ENCODE data around the gene CHCHD4. TPM values are rescaled to one million over a fixed set of nuclear protein-coding genes. Genes with fewer than 3 reads are reported as not detected.
"Not testable (repeated sequence)": the region's sequence is repeated elsewhere in the genome, so short reads cannot be mapped to it uniquely, and the experiment has no call there.

CHCHD4 gene
- total RNA-seq, 1 donor from 2014 or later, result 14.2 TPM

GRCh38 chr3:14135581-14135980 lies 10.9 kb upstream of the CHCHD4 start:
- DNase-seq (ENCODE audit: low spot score), result no peak

DNA sequence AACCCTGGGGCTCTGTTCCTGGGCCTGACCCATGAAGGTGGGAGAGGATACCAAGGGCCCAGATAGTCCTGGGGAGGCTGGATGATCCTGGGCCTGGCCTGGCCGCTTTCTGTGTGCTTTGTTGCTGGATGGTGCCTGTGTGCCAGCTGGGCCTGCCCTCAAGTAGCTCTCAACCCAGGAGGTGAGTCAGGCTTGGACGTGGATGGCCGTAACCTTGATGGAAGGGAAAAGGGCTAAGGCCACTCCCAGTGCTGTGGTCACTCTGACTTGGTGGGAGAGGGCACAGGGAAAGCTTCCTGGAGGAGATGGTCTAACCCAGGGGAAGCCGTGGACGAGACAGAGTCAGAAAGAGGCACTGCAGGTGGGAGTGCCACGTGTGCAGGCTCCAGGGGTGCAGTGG lies 9.6 kb upstream of the CHCHD4 start:
- no peak for DNase-seq (ENCODE audit: low spot score)

GRCh38 chr3:14133876-14134275 lies 9.2 kb upstream of the CHCHD4 start:
- no peak for DNase-seq (ENCODE audit: low spot score)

DNA sequence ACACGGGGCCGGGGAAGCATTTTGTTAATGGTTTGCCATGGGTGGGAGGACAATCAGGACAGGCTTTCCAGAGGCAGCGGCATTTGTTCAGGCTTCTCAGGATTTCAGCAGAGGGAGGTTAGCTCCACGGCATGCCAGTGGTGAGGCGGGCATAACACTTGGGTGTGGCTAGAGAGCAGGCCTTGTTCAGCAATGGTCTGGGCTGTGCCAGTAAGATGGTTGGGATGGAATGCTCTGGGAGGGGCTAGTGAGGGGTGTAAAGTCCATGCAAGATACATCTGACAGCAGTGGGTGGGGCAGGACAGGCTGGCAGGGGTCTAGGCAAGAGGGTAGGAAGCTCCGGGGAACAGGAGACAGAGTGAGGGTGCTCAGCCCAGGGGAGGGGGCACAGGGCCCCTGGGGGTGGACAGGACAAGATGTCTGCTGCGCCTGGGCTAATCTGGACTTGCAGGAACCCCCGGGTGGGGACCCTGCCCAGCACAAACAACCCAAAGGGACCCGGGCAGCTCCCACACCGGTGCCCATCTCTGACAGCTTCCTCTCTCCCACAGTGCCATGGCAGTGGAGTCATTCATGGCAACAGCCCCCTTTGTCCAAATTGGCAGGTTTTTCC lies 8.6 kb upstream of the CHCHD4 start:
- DNase-seq (ENCODE audit: low spot score), result no peak

- DNase-seq (ENCODE audit: low spot score), result no peak
These were observed 8.0 kb upstream of the CHCHD4 start for GRCh38 chr3:14132689-14133088.

DNA sequence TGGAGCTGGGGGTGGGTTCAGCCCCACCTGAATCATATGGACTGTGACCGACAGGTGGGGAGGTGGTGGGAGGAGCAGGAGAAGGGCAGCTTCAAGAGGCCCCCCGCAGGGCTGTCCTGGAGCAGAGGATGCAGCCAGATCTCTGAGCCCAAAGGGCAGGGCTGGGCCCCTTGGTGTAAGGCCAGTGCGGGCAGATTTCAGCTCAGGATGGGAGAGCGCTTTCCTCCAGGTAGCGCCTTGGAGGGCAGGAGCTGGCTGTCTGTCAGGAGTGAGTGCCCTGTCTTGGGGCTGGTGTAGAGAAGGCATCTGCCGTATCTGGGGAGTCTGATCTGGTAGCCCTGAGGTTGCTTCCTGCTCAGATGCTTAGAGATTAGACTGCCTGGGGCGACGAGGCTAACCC lies 7.5 kb upstream of the CHCHD4 start:
- DNase-seq (ENCODE audit: low spot score), result no peak

- DNase-seq (ENCODE audit: low spot score), result no peak
These were observed 6.5 kb upstream of the CHCHD4 start for GRCh38 chr3:14131134-14131533.

DNA sequence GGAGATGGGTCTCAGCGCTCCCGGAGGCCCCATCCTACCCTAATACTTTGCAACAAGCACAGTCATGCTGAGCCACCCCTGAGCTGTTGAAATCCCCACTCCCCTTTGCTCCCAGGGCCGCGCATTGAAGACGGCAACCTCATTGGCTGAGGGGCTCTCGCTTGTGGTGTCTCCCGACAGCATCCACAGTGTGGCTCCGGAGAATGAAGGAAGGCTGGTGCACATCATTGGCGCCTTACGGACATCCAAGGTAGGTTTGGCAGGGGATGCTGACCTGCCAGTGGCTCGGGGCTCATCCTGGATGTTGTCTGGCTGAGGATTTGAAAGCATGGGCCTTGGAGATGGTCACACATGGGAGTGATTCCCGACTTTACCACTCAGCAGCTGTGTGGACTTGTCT lies 6.0 kb upstream of the CHCHD4 start:
- no peak for DNase-seq (ENCODE audit: low spot score)

GRCh38 chr3:14130230-14130629 lies 5.6 kb upstream of the CHCHD4 start:
- DNase-seq (ENCODE audit: low spot score), result no peak

DNA sequence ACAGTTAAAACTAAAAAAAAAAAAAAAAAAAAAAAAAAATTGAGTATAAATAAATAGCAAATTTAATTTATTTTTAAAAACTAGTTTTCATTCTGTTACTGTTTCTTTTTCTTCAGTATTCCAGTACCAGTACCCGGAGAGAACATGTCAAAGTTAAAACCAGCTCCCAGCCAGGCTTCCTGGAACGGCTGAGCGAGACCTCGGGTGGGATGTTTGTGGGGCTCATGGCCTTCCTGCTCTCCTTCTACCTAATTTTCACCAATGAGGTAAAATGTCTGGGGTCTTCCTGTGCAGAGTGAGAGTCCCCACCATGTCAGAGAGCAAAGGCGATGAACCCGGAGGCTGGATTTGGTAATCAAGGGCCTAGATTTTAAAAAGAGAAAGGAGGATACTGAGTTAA lies 4.6 kb upstream of the CHCHD4 start:
- no peak for DNase-seq (ENCODE audit: low spot score)

DNA sequence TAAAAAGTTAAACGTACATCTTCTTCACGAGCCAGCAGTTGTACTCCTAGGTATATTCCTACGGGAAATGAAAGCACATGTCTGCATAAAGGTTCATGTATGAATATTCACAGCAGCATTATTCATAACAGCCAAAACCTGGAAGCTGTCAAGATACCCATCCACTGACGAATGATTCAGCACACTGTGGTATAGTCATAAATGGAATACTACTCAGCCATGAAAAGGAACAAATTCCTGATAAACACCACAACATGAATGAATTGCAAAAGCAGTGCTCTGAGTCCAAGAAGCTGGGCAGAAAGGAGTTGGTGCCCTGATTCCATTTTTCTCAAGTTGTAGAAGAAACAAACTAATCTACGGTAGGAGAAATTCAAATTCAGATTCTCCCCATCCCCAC lies 4.1 kb upstream of the CHCHD4 start:
- no peak for DNase-seq (ENCODE audit: low spot score)

GRCh38 chr3:14127516-14128161 lies 3.0 kb upstream of the CHCHD4 start:
- DNase-seq (ENCODE audit: low spot score), result no peak

DNA sequence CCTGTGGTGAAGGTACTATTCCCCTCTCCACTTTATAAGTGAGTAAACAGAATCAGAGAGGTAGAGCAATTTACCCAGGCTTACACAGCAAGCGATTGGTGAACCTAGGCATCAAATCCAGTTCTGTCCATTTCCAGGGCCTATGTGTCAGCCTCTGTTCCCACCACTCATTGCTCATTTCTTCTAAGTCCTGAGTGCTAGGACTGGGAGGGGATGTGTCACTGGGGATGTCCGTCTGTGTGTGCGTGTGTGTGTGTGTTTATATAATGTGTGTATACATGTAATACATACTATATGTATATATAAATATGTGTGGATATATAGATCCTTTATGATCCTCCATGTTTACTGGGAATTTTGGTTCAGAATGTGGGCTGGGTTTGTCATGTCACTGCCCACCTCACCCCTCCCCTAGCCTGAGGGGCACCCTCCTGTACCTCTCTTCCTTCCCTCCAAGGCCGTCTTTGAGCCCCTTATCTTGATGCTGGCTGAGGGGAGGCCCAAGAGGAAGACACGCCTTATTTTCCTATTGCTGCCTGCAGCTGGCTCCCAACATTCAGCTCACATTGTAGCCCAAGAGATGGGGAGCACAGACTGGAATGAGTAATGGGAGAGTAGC lies 2.3 kb upstream of the CHCHD4 start:
- DNase-seq (ENCODE audit: low spot score), result no peak

DNA sequence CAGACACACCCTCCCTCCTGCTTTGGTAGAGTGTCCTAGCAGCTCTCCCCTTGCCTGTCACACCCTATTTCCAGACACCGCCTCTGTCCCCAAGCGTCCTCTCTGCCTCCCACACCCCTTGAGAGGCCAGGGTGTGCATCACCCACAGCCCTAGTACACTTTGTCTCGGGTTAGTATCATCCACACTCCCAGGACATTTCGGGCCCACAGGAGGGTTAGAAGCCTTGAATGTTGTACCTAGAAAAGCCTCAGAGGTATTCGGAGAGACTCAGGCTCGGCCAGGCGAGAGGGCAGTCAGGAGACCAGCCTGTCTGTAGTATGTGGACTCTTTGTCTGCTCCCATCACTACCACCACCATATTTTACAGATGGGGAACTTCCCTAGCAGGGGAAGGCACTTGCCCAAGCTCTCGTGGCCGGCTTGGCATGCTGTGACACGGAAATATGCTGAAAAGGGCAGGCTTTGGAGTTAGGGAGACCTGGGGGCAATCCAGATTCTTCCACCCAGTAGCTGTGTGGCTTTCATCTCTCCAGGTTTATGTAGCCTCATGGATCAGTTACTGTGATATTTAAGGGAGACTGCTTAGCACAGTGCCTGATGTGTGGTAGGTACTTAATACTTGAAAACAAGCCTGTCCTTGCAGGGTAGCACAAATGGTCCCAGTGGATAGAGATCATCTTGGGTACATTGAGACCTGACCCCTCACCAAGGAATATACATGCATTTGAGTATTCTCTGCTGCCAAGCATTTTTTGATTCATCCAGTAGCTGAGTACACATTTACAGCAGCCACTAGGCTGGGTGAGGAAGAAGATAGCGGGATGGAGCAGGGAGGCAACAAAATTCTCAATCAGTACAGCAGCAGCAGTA lies 1.6 kb upstream of the CHCHD4 start:
- DNase-seq (ENCODE audit: low spot score), result no peak

GRCh38 chr3:14125193-14126016 lies 735 bp upstream of the CHCHD4 start:
- peak; percentile 93 for DNase-seq (ENCODE audit: low spot score)

DNA sequence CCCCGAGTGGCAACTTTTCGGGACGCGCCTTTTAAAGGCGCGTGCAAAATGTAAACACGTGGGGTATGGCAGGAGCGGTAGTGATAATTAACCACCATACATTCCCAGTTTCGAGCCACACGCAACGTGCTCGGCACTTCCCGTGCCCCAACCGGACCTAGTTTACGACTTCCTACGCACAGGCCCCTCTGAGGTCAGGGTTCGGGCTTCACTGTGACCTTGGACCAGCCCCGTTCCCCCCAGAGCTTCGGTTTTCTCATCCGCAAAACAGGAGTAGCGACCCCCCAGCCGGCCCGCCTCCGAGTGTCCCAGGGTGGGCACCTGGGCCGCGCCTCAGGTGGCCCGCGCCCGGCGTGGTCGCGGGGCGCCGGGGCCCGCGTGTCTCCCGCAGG lies 451 bp downstream of the CHCHD4 start:
- peak; percentile 68 for DNase-seq (ENCODE audit: low spot score)

DNA sequence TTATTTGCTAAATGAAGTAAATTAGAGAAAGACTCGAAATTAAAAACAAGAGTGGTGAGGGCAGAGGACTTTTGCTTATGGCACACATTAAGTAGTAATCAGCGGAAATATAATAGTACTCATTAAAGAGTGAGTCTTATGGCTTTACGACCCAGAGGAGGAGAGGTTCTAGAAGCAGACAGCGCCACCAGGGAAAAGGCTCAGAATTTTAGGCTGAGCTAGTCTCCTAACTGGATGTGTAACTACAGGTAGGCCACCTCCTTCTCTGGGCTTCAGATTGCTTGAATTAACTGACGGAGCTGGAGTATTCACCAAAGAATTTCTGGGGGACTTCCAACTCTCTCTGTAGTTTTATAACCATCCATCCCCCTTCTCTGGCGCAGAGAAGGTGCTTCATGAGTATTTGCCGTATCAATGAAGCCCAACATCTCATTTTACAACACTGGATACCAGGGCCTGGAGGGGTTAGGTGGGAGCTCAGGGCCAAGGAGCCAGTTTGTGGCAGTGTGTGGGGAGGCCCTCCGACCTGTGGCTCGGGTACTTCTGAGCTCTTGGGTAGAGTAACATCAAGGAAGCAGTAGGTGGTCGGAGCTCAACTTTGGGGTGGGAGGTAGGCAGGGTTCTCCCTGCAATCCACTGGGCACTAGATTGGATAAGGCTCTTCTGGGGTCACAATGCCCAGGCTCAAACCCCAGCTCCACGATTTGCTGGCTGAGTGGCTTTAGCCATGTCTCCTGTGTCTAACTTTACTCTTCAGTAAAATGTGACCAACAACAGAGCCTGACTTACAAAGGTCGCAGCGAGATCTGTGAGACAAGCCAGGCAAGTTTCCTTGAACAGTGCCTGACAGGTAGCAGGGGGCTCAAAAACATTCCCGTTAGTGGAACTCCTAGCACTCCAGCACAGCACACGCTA lies 1.1 kb downstream of the CHCHD4 start:
- no peak for DNase-seq (ENCODE audit: low spot score)

- no peak for DNase-seq (ENCODE audit: low spot score)
These were observed 2.4 kb downstream of the CHCHD4 start for GRCh38 chr3:14122301-14122700.

DNA sequence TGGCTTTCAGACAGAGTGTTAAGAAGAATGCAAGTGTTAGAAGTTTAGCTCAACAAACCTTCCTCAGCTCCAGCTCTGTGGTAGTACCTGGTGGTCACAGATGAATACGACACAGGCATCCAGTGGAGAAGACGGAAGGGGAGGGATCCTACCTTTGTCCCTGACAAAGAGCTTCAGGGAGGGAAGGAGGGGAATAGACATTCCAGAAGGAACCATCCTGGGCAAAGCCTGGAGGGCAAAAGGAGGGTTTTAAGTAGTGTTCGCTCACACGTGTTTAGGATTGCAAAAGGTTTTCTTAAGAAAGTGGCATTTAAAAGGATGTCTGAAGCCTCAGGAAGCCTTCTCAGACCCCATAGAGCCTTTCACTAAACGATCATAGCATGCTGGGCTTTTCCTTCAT lies 2.8 kb downstream of the CHCHD4 start:
- DNase-seq (ENCODE audit: low spot score), result no peak

DNA sequence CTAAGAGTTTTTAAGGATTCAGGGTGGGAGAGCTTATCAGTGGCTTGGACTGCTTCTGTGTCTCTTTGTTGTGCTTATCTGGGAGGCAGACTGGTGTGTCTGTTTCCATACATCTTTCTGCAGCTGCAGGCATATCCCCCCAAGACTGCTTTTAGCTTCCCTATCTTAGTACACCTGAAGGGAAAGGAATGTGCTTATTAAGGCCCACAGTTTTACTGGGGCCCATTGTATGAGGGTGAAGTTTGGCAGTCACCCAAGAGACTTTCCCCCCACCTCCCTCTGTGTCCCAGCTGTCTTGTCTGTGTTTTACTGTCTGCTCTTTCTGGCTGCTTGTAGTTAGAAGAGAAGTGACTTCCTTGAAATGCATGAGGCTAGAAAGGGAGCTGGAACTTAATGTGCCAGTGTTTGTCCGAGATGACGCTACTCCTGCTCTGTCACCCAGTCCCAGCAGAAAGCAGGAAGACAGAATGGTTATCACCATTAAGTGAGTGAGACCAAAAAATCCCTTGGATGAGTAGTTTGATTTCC lies 3.7 kb downstream of the CHCHD4 start:
- not testable (repeated sequence) for DNase-seq (ENCODE audit: low spot score)

Data from umbilical cord (tissue), 2 donors.